ENCODE results near the gene CA4.
A peak's percentile ranks its signal among the peaks of the same experiment; 100 is the strongest.

CA4 gene

GRCh38 chr17:60134396-60135150 lies 15.2 kb upstream of the CA4 start:
- FAIRE-seq, result no peak

GRCh38 chr17:60135151-60135950 lies 14.4 kb upstream of the CA4 start:
- FAIRE-seq, result no peak

- no peak for FAIRE-seq
Observed at GRCh38 chr17:60135951-60136666, 13.7 kb upstream of the CA4 start.

- FAIRE-seq, result no peak
Observed at GRCh38 chr17:60137731-60138130, 12.0 kb upstream of the CA4 start.

GRCh38 chr17:60138769-60139437 lies 10.9 kb upstream of the CA4 start:
- FAIRE-seq, result no peak

GRCh38 chr17:60139438-60140285 lies 10.1 kb upstream of the CA4 start:
- FAIRE-seq, result no peak

- no peak for FAIRE-seq
Observed at GRCh38 chr17:60141111-60142018, 8.4 kb upstream of the CA4 start.

GRCh38 chr17:60142872-60143499 lies 6.8 kb upstream of the CA4 start:
- FAIRE-seq, result peak; percentile 33

GRCh38 chr17:60145006-60145935 lies 4.5 kb upstream of the CA4 start:
- FAIRE-seq, result no peak

- FAIRE-seq, result no peak
Observed at GRCh38 chr17:60146206-60146605, 3.6 kb upstream of the CA4 start.

- FAIRE-seq, result no peak
Observed at GRCh38 chr17:60147553-60148223, 2.1 kb upstream of the CA4 start.

GRCh38 chr17:60148373-60148772 lies 1.4 kb upstream of the CA4 start:
- FAIRE-seq, result no peak

GRCh38 chr17:60151355-60151754 lies 1.6 kb downstream of the CA4 start:
- no peak for FAIRE-seq

GRCh38 chr17:60153606-60154390 lies 4.0 kb downstream of the CA4 start:
- no peak for FAIRE-seq

GRCh38 chr17:60154616-60155426 lies 5.0 kb downstream of the CA4 start:
- FAIRE-seq, result no peak

- FAIRE-seq, result no peak
Observed at GRCh38 chr17:60155427-60155814, 5.6 kb downstream of the CA4 start.

- no peak for FAIRE-seq
Observed at GRCh38 chr17:60155815-60156214, 6.0 kb downstream of the CA4 start.

All from islet of Langerhans (tissue), 1 donor.